GM19240 (cell line): ENCODE results near the gene PTGR2.
"Not testable (repeated sequence)": the region's sequence is repeated elsewhere in the genome, so short reads cannot be mapped to it uniquely, and the experiment has no call there.

Experiments
- DNase-seq: peaks from one replicate; pipeline ENCODE4 v3.0.0; 2011; ENCODE audit warnings: low spot score; ENCODE audit not compliant: insufficient read length

PTGR2 gene

GRCh38 chr14:73886449-73887317, 35.1 kb downstream of the PTGR2 start, which contains the start of gene ZNF410:
ZNF410 (plus strand) TSS chr14:73886859; CDS start chr14:73892176, 5,317 bp downstream.
- peak; percentile 71 for DNase-seq

DNA sequence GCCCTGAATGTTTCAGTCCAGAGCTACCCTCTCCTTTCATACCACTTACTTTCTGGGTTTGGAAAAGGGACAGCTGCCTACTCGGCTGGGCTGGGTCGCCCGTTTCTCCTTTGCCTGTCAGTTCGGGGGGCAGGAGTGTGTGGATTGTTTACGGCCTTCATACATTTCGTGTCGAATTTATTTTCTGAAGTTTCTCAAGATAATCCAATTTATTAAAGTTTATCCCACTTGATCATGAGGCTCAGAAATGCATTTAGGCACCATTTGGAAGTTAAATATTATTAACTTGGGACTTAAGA, 35.6 kb downstream of the PTGR2 start:
- no peak for DNase-seq

DNA sequence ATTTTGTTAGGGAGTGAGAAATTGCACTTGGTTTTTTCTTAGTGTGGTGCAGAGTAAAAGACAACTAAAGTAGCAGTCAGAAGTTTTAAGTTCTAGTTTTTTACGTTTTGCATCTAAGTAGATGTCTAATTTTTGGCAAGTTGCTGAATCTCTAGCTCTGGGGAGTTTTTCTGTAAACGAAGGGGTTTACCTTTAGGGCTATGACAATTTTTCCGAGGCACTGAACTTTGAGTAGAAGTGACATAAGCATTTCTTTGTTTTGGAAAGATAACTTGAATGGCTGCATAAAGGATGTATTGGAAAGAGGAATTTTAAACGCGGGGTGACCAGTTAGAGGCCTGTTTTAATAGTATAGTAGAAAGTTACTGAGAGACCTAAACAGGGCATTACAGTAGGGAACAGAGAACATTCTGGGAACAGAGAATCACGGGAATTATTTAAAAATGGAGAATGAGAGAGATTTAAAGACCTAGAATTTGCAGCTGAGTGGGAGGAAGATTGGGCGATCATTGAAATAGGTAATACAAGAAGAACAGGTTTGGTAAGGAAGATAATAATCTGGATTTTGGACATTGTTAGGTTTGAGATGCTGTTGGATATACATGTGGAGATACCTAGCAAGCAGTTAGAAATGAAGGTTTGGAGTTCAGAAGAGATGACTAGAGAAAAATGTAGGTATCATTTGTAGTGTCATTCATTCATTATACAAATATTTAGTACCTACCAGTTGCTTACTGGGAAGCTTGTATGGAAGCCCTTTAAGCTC, 36.2 kb downstream of the PTGR2 start:
- DNase-seq, result no peak

- no peak for DNase-seq
These were observed 36.8 kb downstream of the PTGR2 start for GRCh38 chr14:73888460-73888725.

GRCh38 chr14:73888971-73889370, 37.3 kb downstream of the PTGR2 start:
- DNase-seq, result no peak

DNA sequence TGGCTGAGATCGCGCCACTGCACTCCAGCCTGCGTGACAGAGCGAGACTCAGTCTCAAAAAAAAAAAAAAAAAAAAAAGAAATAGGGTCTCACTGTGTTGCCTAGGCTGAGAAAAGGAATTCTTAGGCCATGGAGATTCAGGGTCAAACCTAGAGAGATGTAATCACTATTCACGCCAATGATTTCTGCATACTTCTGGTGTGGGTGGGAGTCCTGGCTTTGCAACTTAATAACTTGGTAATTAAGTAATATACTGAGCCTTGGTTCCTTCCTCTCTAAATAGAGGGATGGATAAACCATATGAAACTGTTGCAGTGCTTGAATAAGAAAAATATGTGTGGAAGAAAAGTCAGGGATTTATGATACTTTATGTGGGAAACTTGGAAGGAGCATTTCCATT, 37.7 kb downstream of the PTGR2 start:
- no peak for DNase-seq

DNA sequence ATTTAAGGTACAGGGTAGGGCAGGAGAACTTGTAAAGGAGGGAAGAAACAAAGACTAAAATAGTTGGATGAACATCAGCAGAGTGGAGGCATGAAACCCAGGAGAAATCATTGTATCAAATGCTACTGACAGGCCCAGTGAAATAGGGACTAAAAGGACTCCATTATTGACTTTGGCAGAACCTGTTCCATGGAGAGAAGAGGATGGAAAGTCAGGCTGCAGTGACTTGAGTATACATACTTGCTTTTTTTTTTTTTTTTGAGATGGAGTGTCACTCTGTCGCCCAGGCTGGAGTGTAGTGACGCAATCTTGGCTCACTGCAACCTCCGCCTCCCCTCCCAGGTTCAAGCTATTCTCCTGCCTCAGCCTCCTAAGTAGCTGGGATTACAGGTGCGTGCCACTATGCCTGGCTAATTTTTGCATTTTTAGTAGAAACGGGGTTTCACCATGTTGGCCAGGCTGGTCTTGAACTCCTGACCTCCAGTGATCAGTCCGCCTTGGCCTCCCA, 42.6 kb downstream of the PTGR2 start:
- DNase-seq, result not testable (repeated sequence)

- DNase-seq, result no peak
These were observed 44.3 kb downstream of the PTGR2 start for GRCh38 chr14:73895939-73896338.

GRCh38 chr14:73896521-73896920, 44.9 kb downstream of the PTGR2 start:
- no peak for DNase-seq

GRCh38 chr14:73903028-73903427, 51.4 kb downstream of the PTGR2 start:
- DNase-seq, result no peak

GRCh38 chr14:73909681-73910080, 58.0 kb downstream of the PTGR2 start:
- no peak for DNase-seq

- no peak for DNase-seq
These were observed 61.6 kb downstream of the PTGR2 start for GRCh38 chr14:73913256-73913655.

GRCh38 chr14:73916324-73916723, 64.7 kb downstream of the PTGR2 start:
- DNase-seq, result no peak

DNA sequence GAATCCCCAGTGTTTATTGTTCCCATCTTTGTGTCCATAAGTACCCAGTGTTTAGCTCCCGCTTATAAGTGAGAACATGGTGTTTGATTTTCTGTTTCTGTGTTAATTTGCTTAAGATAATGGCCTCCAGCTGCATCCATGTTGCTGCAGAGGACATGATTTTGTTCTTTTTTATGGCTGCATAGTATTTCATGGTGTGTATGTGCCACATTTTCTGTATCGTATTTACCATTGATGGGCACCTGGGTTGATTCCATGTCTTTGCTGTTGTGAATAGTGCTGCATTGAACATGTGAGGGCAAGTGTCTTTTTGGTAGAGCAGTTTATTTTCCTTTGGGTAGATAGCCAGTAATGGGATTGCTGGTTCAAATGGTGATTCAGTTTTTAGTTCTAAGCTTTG, 67.8 kb downstream of the PTGR2 start:
- not testable (repeated sequence) for DNase-seq

DNA sequence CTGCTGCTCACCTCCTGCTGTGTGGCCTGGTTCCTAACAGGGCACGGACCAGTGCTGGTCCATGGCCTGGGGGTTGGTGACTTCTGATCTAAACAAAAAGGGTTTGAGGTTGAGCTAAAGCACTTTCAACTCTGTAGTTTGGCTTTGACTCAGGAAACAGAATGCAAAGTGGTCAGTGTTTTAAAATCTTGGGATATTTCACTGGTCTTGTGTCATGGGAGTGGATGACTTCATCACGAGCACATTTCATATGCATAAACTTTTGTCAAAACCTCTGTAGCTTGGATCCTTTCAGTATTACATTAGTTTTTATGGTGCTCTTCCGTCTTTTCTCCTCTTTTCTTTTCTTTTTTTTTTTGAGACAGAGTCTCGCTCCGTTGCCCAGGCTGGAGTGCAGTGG, 72.7 kb downstream of the PTGR2 start:
- no peak for DNase-seq
